GM21390 (cell line): ENCODE measurements around the gene CLTCL1.
"Not testable (repeated sequence)": the region's sequence is repeated elsewhere in the genome, so short reads cannot be mapped to it uniquely, and the experiment has no call there.

Experiments used
- ATAC-seq: cut with Tn5 transposase; IDR thresholded peaks from one replicate; pipeline ENCODE4 v1.9.1; 2021; ENCODE audit not compliant: unreplicated experiment

Gene CLTCL1

DNA sequence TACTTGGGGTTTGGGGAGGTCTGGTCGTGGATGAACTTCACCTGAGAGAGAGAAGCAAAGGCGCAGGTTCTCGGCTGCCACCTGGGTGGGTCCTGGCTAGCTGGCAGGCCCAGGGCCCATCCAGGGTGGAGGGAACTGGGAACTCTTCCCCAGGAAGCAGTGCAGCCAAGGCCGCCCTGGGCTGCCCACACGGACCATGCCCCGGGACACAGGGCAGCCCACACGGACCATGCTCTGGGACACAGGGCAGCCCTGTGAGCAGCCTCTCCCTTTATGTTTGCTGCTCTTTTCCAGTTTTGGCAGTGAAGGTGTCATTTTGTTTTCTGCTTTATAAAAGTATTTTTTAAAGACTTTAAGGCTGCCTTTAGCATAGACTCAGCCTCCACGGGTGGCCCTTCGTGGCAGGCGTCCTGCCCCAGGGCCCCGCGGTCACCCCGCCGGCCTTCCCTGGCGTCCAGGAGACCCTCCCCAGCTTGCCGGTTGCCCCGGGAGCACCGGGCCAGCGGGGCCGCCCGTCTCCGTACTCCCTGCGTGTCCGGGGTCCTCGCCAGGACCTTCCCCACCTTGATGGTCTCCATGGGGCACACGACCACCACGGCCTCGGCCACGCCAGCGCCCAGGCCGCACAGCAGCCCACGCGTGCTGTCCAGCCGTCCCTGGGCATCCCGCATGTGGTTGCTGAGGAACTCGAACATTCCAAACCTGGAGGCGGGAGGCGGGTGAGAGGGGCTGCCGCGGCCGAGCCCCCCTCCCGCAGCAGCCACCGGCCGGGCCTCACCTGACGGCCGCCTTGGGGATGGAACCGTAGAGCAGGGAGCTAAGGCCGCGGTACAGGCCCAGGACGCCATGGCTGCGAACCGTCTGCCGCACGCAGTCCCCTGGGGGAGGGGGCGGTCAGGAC, 114.1 kb downstream of the CLTCL1 start:
- ATAC-seq = no peak

DNA sequence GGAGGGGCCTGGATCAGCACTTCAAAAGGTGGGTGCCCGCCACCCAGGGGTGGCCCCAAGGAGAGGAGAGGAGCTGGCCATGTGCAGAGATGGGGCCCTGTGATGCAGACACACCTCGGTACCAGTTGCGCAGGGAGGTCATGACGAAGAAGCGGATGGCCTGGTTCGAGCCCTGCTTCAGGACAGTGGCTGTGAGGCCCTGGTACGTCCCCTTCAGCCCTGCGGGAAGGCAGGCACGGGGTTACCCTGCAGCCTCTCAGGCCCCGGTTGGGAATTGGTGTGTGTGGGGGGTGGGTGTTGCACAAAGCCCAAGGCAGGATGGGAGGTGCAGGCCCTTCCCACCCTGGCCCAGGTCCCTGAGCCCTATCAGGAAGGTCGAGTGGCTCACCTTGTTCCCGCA, 114.8 kb downstream of the CLTCL1 start:
- ATAC-seq = no peak

DNA sequence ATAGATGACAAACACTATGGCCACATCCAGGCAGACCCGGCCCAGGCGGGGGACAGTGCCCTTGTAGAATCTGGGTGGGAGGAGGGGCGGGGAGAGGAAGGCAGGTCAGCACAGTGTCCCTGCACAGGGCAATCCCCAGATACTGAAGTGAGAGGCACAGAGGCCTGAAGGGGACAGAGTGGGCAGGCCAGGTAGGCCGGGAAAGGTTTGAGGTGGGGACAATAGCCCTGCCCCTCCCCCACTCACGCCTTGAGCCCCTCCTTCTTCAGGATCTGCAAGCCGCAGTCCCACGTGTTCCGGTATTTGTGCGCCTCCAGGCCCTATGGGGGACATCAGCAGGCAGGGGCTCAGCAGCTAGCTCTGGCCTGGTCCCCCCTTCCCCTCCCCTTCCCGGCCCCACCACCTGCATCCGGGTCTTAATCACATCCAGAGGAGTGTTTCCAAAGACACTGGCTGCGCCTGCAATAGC, 115.3 kb downstream of the CLTCL1 start:
- ATAC-seq = no peak

DNA sequence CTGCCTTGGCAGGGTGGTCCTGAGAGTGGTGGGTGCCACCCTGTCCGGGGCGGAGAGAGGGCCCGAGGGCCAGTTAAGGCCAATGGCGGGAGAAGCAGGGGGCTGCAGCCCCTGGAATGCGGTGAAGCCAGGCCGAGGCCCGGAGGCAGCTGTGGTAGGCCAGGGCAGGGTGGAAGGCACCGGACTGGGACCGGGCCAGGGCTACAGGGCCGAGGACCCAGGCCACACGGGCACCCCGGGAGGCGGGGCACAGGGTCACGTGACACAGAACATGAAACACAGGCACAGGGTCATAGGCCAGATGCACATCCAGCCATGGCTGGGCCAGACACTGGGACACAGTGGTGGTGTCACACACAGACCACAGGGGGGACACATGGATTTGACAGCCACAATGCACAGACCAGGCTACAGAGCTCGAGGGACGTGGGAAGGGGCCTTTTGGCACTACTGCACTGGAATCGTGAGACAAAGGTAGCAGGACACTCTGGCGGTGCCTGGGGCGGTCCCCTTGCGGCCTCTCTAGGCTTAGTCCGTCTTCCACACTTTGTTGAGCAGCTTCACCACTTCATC, 115.8 kb downstream of the CLTCL1 start:
- no peak for ATAC-seq

DNA sequence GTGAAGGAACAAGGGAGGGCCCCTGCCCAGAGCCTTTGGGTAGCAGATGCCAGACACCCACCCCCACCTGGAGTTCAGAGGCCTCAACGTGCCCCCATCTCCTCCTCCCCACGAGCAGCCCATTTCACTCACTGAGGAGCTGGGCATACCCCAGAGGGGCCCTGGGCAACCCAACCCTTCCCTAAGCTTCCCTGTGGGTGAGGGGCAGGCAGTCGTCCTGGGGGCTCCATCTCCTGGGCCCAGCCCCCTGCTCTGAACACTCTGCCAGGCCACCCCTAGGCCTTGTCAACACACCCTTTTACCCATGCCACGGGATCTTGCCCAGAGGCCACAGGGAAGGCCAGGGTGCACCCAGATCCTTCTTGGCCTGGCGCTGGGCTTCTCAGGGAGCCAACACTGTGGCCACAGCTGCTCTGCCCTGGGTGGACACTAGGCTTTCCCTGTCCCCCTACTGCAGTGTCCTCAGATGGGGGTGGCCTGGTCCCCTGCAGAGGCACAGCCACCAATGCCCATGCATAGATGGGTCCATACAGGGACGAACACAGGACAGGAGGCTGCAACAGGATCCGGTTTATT, 116.4 kb downstream of the CLTCL1 start:
- no peak for ATAC-seq

DNA sequence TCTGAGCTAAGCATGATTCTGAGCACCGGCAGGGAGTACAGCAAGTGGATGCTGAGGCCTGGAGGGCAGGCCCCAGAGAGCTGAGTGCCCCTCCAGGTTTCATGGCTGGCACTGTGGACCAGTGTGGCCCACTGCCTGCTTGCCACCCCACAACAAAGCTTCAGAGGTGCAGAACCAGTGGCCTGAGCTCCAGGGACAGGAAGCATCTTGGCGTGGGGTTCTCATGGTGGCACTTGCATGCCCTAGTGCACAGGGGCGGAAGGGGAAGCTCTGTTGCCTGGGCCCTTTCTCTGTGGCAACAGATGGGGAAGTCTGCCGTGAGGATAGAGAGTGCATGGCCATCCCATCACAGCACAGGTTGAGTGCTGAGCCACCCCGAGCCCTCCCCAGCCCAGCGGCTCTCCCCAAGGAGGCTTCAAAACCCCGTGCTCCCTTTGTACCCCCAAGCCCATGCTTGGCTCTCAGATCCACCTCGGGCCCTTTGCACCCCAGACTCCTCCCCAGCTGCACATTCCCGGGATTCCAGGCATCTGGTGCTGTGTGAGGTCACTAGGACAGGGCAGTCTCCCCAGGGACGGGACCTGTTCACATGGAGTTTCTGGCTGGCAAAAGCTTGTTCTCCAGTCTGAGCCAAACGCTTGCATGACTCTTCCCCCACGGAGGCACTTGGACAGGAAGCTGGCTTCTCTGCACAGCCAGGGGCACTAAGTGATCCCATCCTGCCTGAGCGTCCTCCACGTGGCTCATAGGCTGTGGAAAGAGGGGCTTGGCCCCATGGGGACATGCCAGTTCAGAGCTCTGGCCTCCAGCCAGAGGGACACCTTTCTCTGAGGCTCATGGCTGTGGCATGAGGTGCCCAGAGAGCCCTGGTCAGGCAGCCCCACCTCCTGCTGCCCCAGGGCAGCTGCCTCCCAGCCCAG, 117.2 kb downstream of the CLTCL1 start:
- no peak for ATAC-seq

DNA sequence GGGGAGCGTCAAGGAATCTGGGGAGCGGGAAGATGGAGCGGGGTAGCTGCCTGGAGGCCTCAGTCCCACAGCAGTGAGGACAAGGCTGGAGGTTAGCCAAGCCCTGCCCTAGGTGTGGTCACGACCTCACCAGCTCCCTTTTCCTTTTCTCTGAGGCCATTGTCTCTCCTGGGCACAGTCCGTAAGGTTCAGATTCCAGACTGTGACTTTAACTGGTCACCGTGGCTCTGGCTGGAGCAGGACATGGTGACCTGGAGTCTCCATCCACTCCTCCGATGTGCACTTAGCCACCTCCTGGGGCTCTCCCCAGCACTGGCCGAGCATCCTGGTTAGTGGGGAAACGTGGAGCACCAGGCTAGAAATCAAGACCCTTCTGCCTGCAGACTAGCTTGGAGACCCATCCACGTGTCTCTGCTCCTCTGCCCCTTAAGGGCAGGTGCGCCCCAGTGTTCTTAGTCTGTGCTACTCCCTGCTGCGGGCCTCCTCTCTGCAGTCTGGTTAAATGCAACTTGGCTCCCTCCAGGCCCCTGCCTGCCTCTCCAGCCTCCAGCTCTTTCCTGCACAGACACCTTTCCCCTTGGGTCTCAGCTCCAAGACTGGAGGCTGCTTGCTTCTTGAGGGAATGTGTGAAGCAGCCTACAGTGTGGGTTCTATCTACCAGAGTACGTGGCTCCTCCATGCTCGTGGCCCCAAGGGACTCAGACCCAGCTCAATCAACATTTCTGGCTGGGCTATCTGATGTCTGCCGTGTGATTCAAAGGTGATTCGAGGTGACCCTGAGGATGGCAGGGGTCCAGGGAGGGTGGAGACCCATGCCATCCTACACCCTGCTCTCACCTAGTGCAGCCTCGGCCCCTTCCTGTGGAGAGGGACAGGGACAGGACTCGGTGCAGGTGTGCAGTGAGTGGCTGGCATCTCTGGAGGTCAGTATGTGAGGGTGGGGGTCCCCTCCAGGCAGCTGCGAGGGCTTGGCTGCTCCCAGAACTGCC, 118.2 kb downstream of the CLTCL1 start:
- ATAC-seq = no peak

DNA sequence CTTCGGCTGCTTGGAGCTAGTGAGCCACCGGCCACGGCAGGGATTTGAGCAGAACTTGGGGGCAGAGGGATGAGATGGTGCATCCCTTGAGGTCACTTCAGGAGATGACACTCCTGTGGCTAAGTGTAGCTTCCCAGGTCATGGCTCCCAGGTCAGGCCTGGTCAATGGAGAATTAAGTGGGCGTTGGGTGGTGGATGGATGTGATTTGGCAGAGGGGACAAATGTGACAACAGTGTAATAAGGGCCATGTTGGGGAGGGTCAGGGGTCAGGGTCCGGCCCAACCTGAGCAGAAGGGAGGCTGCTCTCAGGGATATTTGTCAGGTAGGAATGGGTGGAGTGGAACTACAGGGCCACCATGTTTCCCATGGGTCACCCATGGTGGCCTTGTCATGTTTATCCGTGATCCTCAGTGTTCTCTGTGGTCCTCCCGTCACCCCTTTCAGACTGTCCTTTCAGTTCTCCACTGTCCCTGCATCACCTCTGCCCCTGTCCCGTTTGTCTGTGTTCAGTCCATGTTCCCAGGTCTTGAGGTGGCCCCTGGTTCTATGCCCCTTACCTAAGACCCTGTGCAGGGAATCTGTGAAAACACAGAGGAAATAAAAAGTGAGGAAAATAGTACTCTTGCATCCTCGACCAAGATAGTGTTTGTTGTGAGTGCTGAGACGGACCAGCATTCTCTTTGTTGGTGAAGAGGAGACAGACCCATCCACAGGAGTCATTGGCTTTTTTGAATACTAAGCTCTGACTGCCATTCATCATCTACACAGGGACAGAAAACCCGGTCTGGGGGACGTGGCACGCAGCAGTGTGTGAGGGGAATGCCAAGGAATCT, 119.1 kb downstream of the CLTCL1 start:
- ATAC-seq = no peak

DNA sequence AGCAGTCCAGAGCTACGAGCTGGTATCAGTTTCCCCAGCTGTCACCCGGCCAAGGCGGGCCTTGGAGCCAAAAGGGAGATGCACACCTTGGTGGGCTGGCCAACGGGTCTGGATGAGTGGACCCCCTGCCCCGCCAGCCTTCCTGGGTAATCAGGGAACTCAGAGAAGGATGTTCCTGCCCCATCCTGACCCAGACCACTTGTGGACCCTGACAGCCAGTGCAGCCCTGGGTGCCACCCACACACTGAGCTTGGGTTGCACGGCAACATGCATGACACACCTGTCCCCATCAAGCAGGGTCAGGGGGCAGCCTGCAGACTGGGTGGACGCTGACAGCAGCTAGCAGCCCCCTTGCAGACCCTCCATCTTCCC, 121.6 kb downstream of the CLTCL1 start:
- no peak for ATAC-seq

DNA sequence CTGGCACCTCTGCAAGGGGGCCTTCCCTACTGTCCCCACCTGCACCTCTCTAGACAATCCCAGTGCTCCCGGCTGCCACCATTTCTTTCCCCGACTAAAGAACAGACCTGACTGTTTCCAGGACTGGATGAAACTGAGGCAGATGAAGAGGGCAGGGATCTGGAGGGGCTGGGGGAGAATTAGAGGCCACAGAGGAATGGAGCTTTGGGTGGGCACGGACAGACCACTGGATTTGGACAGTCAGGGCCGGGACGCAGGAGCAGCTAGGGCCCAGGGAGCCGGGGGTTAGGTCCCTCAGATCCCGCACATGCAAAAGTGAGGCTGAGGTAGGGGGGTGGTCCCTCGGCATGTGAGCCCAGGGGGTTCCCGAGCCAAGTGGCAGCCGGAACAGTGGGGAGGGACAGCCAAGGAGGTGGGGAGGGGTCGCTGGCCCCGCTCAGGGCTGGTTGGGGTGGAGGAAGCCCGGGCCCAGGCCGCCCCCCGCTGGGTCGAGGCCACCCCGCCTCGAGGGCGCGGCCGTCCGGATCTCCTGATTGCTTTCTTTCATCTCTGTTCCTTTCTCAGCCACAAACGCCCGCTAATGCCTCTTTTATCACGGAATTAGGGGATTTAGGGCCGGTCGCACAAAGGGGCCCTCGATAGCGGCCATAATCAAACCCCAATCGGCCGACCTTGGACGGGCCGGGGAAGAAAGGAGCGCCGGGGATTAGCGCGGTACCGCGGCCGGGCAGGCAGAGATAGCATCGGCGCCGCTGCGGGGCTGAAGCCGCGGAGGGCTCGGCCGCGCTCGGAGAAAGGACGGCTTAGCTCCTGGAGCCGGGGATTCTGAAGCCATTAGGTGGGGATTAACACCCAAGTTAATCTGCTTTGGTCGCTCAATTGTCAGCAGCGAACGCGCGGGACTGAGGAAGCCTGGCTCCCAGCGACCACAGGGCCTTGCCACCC, 122.2 kb downstream of the CLTCL1 start:
- ATAC-seq = no peak

DNA sequence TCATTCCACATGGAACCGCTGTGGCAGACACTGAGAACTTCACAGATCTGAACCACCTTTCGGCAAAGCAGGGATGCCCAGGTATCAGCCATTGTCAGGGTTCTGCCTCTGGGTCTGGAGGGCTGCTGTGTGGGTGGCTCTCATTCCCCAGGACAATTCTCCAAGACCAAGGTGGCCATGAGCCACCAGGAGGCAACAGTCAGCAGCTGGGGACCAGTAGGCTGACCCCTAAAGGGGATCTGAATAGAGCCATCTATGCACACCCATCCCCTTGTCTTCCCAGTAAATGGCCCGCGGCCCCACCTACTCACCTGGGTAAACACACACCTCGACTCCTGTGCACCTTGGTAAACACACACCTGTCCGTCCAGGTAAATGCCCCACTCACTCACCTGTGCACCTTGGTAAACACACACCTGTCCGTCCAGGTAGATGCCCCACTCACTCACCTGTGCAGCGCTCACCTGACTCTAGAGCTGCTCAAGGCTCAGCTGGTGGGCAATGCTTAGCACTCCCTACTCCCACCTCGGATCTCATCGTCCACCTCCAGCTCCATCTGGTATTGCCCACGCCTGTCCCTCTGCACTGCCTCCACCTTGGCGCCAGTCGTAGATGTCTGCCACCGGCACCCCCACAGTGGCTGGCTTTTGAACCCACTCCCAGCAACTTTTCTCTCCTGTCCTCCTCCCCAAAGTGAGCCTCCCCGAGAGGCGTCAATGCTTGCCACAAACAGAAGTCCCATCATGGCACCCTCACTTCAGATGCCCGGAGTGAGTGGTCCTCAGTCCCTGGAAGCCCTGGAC, 123.2 kb downstream of the CLTCL1 start:
- no peak for ATAC-seq

DNA sequence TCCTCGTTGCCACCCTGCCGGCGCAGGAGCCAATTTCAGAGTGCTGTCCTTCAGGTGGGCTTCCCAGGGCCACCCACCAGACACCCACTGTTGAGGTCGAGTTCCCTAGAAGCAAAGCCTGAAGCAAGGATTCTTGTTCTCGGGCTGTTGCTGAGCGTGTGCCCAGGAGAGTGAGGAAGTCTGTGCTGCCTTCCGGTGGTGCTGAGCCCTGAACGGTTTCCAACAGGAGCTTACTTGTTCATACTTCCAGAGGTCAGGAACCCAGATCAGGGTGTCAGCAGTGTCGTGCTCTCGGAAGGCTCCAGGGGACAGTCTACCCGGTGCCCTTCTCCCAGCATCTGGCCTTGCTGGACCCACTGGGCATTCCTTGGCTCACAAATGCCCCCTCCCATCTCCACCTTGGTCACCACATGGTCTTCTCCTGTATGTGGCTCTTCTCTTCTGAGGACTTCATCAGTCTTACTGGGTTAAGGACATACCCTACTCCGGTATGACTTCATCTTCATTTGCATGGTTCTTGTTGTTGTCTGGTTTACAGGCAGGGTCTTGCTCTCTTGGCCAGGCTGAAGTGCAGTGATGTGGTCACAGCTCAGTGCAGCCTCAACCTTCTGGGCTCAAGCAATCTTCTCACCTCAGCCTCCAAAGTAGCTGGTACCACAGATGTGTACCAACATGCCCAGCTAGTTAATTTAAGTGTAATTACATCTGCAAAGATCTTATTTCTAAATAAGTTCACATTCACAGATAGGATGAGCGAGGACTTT, 124.2 kb downstream of the CLTCL1 start:
- no peak for ATAC-seq

DNA sequence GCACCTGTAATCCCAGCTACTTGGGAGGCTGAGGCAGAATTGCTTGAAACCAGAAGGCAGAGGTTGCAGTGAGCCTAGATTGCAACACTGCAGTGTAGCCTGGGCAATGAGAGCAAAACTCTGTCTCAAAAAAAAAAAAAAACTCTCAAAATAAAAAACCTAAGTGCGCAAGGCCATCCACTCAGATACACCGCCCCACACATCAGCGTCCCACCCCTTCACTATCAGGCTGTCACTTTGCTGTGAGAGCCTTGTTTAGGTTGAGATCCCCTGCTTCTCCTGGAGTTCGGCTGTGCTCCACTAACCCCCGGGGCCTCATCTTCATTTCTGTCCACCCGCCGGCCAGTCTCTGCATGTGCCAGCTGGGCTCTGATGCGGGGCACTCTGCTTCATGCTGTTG, 125.1 kb downstream of the CLTCL1 start:
- ATAC-seq = no peak

DNA sequence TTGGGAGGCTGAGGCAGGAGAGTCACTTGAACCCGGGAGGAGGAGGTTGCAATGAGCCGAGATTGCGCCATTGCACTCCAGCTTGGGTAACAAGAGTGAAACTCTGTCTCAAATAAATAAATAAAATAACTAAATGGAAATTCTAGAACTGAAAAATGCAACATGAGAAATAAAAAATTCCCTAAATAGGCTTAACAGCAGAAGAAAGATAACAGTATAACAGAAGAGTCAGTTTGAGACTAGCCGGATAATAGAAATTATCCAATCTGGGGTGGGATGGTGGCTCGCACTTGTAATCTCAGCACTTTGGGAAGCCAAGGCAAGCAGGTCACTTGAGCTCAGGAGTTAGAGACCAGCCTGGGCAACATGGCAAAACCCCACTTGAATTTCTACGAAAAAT, 127.1 kb downstream of the CLTCL1 start:
- ATAC-seq = no peak

DNA sequence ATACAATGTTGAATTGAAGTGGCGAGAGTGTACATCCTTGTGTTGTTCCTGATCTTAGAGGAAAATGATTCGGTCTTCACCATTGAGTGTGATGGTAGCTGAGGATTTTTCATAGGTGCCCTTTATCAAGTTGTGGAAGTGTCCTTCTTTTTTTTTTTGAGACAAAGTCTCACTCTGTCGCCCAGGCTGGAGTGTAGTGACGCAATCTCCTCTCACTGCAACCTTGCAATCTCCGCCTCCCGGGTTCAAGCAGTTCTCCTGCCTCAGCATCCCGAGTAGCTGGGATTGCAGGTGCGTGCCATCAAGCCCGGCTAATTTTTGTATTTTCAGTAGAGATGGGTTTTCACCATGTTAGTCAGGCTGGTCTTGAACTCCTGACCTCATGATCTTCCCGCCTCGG, 132.9 kb downstream of the CLTCL1 start:
- ATAC-seq = not testable (repeated sequence)

DNA sequence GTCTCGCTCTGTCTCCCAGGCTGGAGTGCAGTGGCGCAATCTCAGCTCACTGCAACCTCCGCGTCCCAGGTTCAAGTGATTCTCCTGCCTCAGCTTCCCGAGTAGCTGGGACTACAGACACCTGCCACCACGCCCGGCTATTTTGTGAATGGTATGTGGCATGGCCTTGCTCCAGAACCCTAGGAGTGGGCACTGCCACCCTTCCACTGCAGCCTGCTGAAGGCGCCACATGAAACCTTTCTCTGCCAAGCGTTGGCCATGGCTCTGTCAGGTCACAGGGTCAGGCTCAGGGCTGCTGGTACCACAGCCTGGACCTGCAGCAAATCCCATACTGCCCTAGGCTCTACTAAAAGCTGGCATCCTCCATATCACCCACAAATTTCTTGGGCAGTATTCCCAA, 135.4 kb downstream of the CLTCL1 start:
- not testable (repeated sequence) for ATAC-seq
